Lung (tissue), 12 donors: ENCODE results near the gene SORD. TPM values are rescaled to one million over a fixed set of nuclear protein-coding genes. Genes with fewer than 3 reads are reported as not detected.
A peak's percentile ranks its signal among the peaks of the same experiment; 100 is the strongest.

Source experiments
- ATAC-seq: fragments of 200-7000 bp; cut with Tn5 transposase; one replicate; pipeline ENCODE4 v1.9.1; 2020; ENCODE audit warnings: moderate number of reproducible peaks; ENCODE audit not compliant: insufficient read depth, low FRiP score
- DNase-seq, 3 donors: peaks; one replicate each; pipeline ENCODE4 v3.0.0-alpha.2; 2013 to 2017
- H3K27ac ChIP-seq, 2 donors: one replicate each; pipeline ENCODE4 v1.5.1; 2013; ENCODE audit warnings: mild to moderate bottlenecking in 2 of 2, moderate library complexity in 2 of 2, control low read depth in 1 of 2, inconsistent platforms in 1 of 2, low read depth in 1 of 2, low read length in 1 of 2
- H3K27me3 ChIP-seq, 3 donors: one replicate each; pipeline ENCODE4 v1.5.1; 2013; ENCODE audit warnings: low read length in 2 of 3; ENCODE audit not compliant: control insufficient read depth in 3 of 3, insufficient read depth in 3 of 3
- H3K36me3 ChIP-seq, 4 donors: one replicate each; pipeline ENCODE4 v1.5.1; 2013; ENCODE audit warnings: low read length in 4 of 4, mild to moderate bottlenecking in 1 of 4, moderate library complexity in 1 of 4; ENCODE audit not compliant: control insufficient read depth in 4 of 4, insufficient read depth in 4 of 4
- H3K4me1 ChIP-seq, 5 donors: one replicate each; pipeline ENCODE4 v1.5.1; 2013; ENCODE audit warnings: low read length in 5 of 5, mild to moderate bottlenecking in 2 of 5, moderate library complexity in 1 of 5; ENCODE audit not compliant: control insufficient read depth in 5 of 5, insufficient read depth in 5 of 5
- H3K4me3 ChIP-seq: one replicate; pipeline ENCODE4 v1.5.1; 2013; ENCODE audit warnings: mild to moderate bottlenecking, control low read depth, moderate library complexity
- H3K9ac ChIP-seq, 2 donors: one replicate each; pipeline ENCODE4 v1.5.1; 2013; ENCODE audit warnings: low read length in 2 of 2, control low read depth in 1 of 2; ENCODE audit not compliant: insufficient read depth in 1 of 2
- H3K9me3 ChIP-seq, 4 donors: one replicate each; pipeline ENCODE4 v1.5.1; 2013; ENCODE audit warnings: low read length in 3 of 4, mild to moderate bottlenecking in 1 of 4, moderate library complexity in 1 of 4; ENCODE audit not compliant: control insufficient read depth in 4 of 4, insufficient read depth in 3 of 4
- WGBS, 2 donors: extraction: QIAGEN DNeasy Blood & Tissue Kit; methylation state at CpG; one replicate each; pipeline ENCODE4 v1.1.7; 2013; 5-methylcytosine and 5-hydroxymethylcytosine counted together
- polyA plus RNA-seq, 2 donors: library from polyadenylated mRNA; stranded (reverse); fragments of 200-250 nt; gene quantifications; one replicate each; pipeline ENCODE4 v1.2.1, GENCODE V29; 2013
- total RNA-seq, 2 donors: library from RNA; depleted of rRNA in 1 of 2; stranded (reverse); fragments of >200 nt in 1 of 2; gene quantifications; one replicate each; pipeline ENCODE4 v1.2.1, GENCODE V29; 2014 to 2021
- TF ChIP-seq, protein P1 (sequence below): IDR thresholded peaks from 2 replicates; pipeline ENCODE4 v1.5.1; 2012; ENCODE audit warnings: mild to moderate bottlenecking; ENCODE audit errors: control extremely low read depth, extremely low read depth
- donor health status: control.
- donor health status: control.
- donor health status: Bipolar disorder and iron deficiency.
- donor health status: healthy.
- donor health status: DM: yes; HTN: yes; CAD: no.

SORD gene
- total and polyA plus RNA-seq, 4 donors: 3.5 to 18.2 (median 16.4) TPM

DNA sequence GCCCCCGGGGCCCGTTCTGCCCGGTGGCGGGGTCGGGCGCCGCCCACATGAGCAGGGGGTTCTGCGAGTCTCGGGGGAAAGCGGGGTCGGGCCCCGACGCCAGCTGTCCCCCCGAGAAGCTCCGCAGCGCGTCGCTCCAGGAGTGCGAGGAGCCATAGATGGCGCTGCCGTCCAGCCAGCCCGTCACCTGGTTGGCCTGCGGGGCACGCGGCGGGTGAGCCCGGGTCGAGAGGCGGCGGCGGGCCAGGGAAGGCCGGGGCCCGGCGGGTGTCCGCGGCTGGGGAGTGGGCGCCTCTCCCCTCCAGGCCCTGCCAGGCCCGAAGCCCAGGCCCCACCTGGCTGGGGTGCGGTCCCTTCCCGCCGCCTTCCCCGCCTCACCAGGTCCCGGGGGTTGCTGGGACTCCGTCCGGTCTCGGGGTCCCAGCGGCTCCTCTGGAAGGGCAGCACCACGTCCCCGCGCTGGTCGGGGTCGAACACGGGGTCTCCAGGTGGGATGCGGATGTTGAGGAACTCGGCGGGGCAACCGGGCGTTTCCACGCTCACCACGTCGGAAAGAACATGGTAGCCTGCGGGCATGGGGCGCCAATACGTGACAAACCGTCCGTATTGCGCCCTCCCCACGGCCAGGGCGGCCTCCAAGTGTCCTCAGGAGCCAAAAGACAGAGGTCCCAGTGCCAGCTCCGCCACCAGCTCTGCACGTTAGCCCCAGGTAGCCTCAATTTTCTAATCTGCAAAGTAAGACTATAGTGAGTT, 88.6 kb downstream of the SORD start:
- DNase-seq: no peak
- Histone ChIP-seq H3K4me1 (peaks cover 0 to 14% (median 0%) of the 10 kb centered on the region in 5 donors), H3K27me3 (peaks cover 13 to 79% (median 61%) of the 10 kb centered on the region in 3 donors), H3K9me3 (peaks cover 0 to 9% (median 0%) of the 10 kb centered on the region in 4 donors), H3K9ac (no peak overlapping the region), H3K27ac (no peak overlapping the region), H3K4me3 (no peak overlapping the region), H3K36me3 (peaks cover 0 to 2% (median 0%) of the 10 kb centered on the region in 4 donors)
- TF ChIP-seq, protein P1, sequence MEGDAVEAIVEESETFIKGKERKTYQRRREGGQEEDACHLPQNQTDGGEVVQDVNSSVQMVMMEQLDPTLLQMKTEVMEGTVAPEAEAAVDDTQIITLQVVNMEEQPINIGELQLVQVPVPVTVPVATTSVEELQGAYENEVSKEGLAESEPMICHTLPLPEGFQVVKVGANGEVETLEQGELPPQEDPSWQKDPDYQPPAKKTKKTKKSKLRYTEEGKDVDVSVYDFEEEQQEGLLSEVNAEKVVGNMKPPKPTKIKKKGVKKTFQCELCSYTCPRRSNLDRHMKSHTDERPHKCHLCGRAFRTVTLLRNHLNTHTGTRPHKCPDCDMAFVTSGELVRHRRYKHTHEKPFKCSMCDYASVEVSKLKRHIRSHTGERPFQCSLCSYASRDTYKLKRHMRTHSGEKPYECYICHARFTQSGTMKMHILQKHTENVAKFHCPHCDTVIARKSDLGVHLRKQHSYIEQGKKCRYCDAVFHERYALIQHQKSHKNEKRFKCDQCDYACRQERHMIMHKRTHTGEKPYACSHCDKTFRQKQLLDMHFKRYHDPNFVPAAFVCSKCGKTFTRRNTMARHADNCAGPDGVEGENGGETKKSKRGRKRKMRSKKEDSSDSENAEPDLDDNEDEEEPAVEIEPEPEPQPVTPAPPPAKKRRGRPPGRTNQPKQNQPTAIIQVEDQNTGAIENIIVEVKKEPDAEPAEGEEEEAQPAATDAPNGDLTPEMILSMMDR: no peak
- no peak for ATAC-seq
- WGBS, 2 donors: 7 to 8% methylated on average over 51 to 71 of the region's 71 CpGs

DNA sequence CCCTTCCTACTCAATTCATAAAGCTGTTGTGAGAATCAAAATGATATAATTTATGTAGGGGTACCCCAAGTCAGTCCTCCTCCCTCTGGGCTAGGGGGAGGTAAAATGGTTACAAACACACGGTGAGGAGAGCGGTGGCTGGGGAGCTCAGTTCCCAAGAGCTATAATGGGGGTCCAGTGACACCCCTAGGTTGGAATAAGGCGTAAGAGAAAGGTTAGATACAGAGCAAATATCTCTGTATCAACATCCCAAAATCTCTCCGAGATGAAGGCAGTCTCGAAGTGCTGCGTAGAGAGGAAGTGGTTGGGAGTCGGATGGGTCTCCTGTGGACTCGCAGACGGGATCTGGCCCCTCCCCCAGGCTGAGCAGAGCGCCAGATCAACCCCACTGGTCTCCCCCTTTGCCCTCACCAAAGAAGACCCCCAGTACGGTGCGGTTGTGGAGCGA, 89.2 kb downstream of the SORD start:
- peaks cover 0 to 10% (median 0%) of the 10 kb centered on the region in 4 donors for H3K9me3 ChIP-seq
- H3K36me3 ChIP-seq: peaks cover 0 to under 1% (median 0%) of the 10 kb centered on the region in 4 donors
- 2 to 7% methylated on average over 13 of the region's 13 CpGs for WGBS, 2 donors
- no peak overlapping the region for H3K9ac ChIP-seq
- TF ChIP-seq, protein P1: no peak
- DNase-seq (no peak), ATAC-seq (no peak)
- H3K4me3 ChIP-seq: no peak overlapping the region
- H3K27me3 ChIP-seq: peaks cover 13 to 83% (median 67%) of the 10 kb centered on the region in 3 donors
- H3K4me1 ChIP-seq: peaks cover 0 to 20% (median 0%) of the 10 kb centered on the region in 5 donors
- H3K27ac ChIP-seq: no peak overlapping the region

DNA sequence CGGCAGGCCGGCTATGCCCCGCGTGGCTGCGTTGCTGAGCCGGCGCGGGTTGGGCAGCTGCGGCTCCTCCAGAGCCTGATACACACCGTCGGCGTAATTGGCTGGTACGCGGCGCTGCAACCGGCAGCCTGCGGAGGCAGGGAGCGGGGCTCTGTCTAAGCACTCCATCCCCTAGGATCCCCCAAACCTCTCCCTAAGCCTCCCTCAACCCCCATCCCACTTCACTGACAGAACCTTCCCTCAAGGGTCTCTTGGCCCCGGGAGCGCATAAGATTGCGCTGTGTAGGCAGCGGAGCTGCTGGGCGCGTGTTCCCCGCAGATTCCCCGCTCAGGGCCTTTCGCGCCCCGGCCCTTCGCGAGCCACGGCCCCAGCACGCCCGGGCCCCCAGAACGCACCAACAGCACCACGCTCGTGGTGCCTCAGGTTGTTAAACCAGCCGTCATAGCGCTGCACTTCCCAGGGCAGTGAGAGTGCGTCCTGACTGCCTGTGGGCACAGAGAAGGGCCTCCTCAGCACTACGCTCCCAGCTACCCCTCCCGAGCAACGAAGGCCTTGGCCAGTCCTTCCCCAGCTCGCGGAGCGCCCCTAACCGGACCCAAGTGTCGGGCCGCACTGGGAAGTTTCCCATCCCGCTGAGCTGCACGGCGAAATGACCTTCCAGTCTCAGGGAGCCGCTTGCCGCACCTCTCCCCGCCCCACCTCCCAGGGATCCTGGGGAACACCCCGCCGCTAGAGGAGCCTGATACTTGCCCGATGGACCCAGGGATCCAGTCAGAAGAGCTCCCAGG, 89.8 kb downstream of the SORD start:
- no peak overlapping the region for H3K9ac ChIP-seq
- no peak for DNase-seq
- no peak overlapping the region for H3K27ac ChIP-seq
- H3K27me3 ChIP-seq: peaks cover 13 to 86% (median 73%) of the 10 kb centered on the region in 3 donors
- TF ChIP-seq, protein P1: no peak
- no peak overlapping the region for H3K4me3 ChIP-seq
- peaks cover 0 to 20% (median 0%) of the 10 kb centered on the region in 5 donors for H3K4me1 ChIP-seq
- H3K9me3 ChIP-seq: peaks cover 0 to 14% (median 0%) of the 10 kb centered on the region in 4 donors
- 3% methylated on average over 57 to 58 of the region's 58 CpGs for WGBS, 2 donors
- peak; percentile 5 for ATAC-seq
- no peaks in the 10 kb centered on the region for H3K36me3 ChIP-seq
